Measurements from ENCODE around the gene SNX24. TPM values are rescaled to one million over a fixed set of nuclear protein-coding genes. Genes with fewer than 3 reads are reported as not detected.

SNX24 gene
- total and polyA plus RNA-seq, 2 experiments from 2014 or later: 18.0 to 27.5 TPM

DNA sequence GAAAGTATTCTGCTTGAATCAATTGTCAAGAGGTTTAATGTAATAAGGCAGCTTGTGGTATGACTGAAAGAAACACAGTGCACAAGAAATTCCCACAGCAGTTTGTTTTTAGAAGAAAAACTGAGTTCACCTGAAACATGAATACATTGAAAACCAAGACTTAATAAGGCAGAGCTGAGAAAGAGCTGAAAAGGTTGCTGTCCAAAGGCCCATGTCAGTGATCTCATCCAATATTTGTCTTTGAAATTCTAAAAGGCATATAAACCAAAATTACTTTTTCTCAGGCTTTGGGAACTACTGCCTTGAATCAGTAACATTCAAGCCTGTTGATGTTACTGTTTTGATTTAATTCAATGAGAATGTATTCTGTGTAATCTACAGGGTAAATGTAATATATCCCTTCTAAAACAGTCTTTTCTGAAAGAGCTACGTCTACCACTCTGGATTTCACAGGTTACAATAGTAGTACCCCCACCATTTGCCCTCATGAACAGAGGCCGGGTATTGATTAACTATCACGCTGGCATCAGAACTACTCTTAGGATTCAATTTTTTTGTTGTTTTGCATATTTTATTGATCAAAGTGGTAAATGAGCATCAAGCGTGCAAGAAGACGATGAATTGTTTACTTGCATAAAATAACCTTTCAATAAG, 133.4 kb downstream of the SNX24 start:
- Mint-ChIP-seq H3K9me3 (no peaks in the 10 kb centered on the region), H3K27ac (no peak overlapping the region), H3K4me1 (peaks cover 6% of the 10 kb centered on the region; the same call in 2 of the 3 replicates), H3K4me3 (no peak overlapping the region), H3K27me3 (ENCODE audit: insufficient read depth, low read depth, poor library complexity) (no peaks in the 10 kb centered on the region), H3K36me3 (ENCODE audit: low read depth) (no peaks in the 10 kb centered on the region)
- Histone ChIP-seq H3K27ac (ENCODE audit: low read depth) (peak overlapping the region; percentile 53; the same call in 1 of the 2 replicates), H3K4me1 (ENCODE audit: insufficient read depth) (no peaks in the 10 kb centered on the region), H2AFZ (no peak overlapping the region), H3K36me3 (ENCODE audit: insufficient read depth) (no peaks in the 10 kb centered on the region), H3K27me3 (ENCODE audit: insufficient read depth) (no peaks in the 10 kb centered on the region), H3K79me2 (replicated peaks; ENCODE audit: insufficient read depth) (no peaks in the 10 kb centered on the region), H3F3A (replicated peaks; ENCODE audit: low read depth) (no peaks in the 10 kb centered on the region), H3K4me2 (no peak overlapping the region), H3K4me3 (no peak overlapping the region), H4K20me1 (replicated peaks; ENCODE audit: insufficient read depth) (no peaks in the 10 kb centered on the region), H3K9me2 (ENCODE audit: insufficient read depth) (no peaks in the 10 kb centered on the region)
- TF ChIP-seq ZNF462 (CRISPR knock-in tag; IDR thresholded peaks at IDR 0.05): no peak
- TF ChIP-seq, protein P1, sequence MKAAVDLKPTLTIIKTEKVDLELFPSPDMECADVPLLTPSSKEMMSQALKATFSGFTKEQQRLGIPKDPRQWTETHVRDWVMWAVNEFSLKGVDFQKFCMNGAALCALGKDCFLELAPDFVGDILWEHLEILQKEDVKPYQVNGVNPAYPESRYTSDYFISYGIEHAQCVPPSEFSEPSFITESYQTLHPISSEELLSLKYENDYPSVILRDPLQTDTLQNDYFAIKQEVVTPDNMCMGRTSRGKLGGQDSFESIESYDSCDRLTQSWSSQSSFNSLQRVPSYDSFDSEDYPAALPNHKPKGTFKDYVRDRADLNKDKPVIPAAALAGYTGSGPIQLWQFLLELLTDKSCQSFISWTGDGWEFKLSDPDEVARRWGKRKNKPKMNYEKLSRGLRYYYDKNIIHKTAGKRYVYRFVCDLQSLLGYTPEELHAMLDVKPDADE (IDR thresholded peaks at IDR 0.05): no peak
- no peak for TF ChIP-seq CREB1 (CRISPR knock-in tag; IDR thresholded peaks at IDR 0.05; ENCODE audit: low read depth)
- TF ChIP-seq POLR2AphosphoS5 (IDR thresholded peaks at IDR 0.05; ENCODE audit: low read depth): no peak
- TF ChIP-seq, protein P2, sequence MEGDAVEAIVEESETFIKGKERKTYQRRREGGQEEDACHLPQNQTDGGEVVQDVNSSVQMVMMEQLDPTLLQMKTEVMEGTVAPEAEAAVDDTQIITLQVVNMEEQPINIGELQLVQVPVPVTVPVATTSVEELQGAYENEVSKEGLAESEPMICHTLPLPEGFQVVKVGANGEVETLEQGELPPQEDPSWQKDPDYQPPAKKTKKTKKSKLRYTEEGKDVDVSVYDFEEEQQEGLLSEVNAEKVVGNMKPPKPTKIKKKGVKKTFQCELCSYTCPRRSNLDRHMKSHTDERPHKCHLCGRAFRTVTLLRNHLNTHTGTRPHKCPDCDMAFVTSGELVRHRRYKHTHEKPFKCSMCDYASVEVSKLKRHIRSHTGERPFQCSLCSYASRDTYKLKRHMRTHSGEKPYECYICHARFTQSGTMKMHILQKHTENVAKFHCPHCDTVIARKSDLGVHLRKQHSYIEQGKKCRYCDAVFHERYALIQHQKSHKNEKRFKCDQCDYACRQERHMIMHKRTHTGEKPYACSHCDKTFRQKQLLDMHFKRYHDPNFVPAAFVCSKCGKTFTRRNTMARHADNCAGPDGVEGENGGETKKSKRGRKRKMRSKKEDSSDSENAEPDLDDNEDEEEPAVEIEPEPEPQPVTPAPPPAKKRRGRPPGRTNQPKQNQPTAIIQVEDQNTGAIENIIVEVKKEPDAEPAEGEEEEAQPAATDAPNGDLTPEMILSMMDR (conservative IDR thresholded peaks at IDR 0.05; ENCODE audit: low read depth in 2 of 2): no peak
- TF ChIP-seq, protein P3, sequence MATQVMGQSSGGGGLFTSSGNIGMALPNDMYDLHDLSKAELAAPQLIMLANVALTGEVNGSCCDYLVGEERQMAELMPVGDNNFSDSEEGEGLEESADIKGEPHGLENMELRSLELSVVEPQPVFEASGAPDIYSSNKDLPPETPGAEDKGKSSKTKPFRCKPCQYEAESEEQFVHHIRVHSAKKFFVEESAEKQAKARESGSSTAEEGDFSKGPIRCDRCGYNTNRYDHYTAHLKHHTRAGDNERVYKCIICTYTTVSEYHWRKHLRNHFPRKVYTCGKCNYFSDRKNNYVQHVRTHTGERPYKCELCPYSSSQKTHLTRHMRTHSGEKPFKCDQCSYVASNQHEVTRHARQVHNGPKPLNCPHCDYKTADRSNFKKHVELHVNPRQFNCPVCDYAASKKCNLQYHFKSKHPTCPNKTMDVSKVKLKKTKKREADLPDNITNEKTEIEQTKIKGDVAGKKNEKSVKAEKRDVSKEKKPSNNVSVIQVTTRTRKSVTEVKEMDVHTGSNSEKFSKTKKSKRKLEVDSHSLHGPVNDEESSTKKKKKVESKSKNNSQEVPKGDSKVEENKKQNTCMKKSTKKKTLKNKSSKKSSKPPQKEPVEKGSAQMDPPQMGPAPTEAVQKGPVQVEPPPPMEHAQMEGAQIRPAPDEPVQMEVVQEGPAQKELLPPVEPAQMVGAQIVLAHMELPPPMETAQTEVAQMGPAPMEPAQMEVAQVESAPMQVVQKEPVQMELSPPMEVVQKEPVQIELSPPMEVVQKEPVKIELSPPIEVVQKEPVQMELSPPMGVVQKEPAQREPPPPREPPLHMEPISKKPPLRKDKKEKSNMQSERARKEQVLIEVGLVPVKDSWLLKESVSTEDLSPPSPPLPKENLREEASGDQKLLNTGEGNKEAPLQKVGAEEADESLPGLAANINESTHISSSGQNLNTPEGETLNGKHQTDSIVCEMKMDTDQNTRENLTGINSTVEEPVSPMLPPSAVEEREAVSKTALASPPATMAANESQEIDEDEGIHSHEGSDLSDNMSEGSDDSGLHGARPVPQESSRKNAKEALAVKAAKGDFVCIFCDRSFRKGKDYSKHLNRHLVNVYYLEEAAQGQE (IDR thresholded peaks at IDR 0.05; ENCODE audit: unreplicated experiment): no peak
- TF ChIP-seq NANOG (IDR thresholded peaks at IDR 0.05; ENCODE audit: borderline replicate concordance): no peak
- TF ChIP-seq EZH2 (IDR thresholded peaks at IDR 0.05; ENCODE audit: low read depth, unreplicated experiment): no peak
- no peak for TF ChIP-seq JUNB (IDR thresholded peaks at IDR 0.05; ENCODE audit: unreplicated experiment)
- no peak for TF ChIP-seq EZH2phosphoT487 (IDR thresholded peaks at IDR 0.05; ENCODE audit: unreplicated experiment)
- TF ChIP-seq ZNF331 (CRISPR knock-in tag; IDR thresholded peaks at IDR 0.05; ENCODE audit: low read depth): no peak
- TF ChIP-seq STAT1 (IDR thresholded peaks at IDR 0.05; ENCODE audit: unreplicated experiment): no peak
- TF ChIP-seq ZNF114 (CRISPR knock-in tag; IDR thresholded peaks at IDR 0.05): no peak
- ATAC-seq (no peak), DNase-seq (ENCODE audit: low spot score) (no peak)

Data from GM23338 (cell line).